SK-N-SH treated with all-trans-retinoic acid at 6 μM for 48 hours (cell line): Measurements from ENCODE around the gene SOX6.

Source experiments
- PPARA ChIP-seq: fragments of 250-450 bp; sonication (Bioruptor Pico); IDR thresholded peaks from 2 replicates; pipeline ENCODE4 v1.5.0; 2020; ENCODE audit warnings: mild to moderate bottlenecking, borderline replicate concordance
- RARB ChIP-seq: fragments of 250-450 bp; sonication (Bioruptor Pico); IDR thresholded peaks from 2 replicates; pipeline ENCODE4 v1.8.0; 2021; ENCODE audit warnings: mild to moderate bottlenecking, moderate library complexity
- ZFP3 ChIP-seq: fragments of 250-450 bp; sonication (Bioruptor Pico); IDR thresholded peaks from 2 replicates; pipeline ENCODE4 v1.5.0; 2020; ENCODE audit warnings: mild to moderate bottlenecking, moderate library complexity
- TF ChIP-seq, protein P1 (sequence below): fragments of 250-450 bp; sonication (Bioruptor Pico); IDR thresholded peaks from 2 replicates; pipeline ENCODE4 v1.8.0; 2020; ENCODE audit warnings: mild to moderate bottlenecking, moderate library complexity, borderline replicate concordance
- TF ChIP-seq, protein P2 (sequence below): fragments of 250-450 bp; sonication (Bioruptor Pico); IDR thresholded peaks from 2 replicates; pipeline ENCODE4 v1.5.1; 2020; ENCODE audit warnings: low read depth, mild to moderate bottlenecking, moderate library complexity

DNA sequence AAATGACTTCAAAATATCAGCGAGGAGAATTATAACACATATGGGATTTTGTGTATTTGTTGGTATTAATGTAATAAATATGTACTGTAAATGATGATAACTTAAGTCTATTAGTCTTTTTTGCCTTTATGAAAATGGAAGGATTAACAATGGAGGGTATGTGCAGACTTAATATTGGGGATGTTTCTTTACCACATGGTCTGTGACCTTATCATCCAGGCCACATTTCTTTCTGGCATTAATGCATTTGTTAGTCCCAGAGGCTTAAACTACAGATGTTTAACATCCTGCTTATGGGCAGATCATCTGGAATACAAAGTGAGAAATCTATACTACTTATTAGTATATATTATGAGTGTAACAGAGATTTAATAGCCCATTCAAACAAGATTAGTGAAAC, 64.6 kb downstream of the SOX6 start:
- TF ChIP-seq, protein P1, sequence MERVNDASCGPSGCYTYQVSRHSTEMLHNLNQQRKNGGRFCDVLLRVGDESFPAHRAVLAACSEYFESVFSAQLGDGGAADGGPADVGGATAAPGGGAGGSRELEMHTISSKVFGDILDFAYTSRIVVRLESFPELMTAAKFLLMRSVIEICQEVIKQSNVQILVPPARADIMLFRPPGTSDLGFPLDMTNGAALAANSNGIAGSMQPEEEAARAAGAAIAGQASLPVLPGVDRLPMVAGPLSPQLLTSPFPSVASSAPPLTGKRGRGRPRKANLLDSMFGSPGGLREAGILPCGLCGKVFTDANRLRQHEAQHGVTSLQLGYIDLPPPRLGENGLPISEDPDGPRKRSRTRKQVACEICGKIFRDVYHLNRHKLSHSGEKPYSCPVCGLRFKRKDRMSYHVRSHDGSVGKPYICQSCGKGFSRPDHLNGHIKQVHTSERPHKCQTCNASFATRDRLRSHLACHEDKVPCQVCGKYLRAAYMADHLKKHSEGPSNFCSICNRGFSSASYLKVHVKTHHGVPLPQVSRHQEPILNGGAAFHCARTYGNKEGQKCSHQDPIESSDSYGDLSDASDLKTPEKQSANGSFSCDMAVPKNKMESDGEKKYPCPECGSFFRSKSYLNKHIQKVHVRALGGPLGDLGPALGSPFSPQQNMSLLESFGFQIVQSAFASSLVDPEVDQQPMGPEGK = no peak
- TF ChIP-seq RARB = no peak
- no peak for TF ChIP-seq ZFP3 (CRISPR knock-in tag)
- no peak for TF ChIP-seq PPARA (CRISPR knock-in tag)
- TF ChIP-seq, protein P2, sequence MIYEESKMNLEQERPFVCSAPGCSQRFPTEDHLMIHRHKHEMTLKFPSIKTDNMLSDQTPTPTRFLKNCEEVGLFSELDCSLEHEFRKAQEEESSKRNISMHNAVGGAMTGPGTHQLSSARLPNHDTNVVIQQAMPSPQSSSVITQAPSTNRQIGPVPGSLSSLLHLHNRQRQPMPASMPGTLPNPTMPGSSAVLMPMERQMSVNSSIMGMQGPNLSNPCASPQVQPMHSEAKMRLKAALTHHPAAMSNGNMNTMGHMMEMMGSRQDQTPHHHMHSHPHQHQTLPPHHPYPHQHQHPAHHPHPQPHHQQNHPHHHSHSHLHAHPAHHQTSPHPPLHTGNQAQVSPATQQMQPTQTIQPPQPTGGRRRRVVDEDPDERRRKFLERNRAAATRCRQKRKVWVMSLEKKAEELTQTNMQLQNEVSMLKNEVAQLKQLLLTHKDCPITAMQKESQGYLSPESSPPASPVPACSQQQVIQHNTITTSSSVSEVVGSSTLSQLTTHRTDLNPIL (CRISPR knock-in tag) = no peak
